GM19193 (cell line): ENCODE measurements around the gene EYA4.

ENCODE experiments used
- POLR2A ChIP-seq: IDR thresholded peaks from 4 replicates; pipeline ENCODE4 v1.6.1; 2011; ENCODE audit not compliant: insufficient read depth, insufficient read length; ENCODE audit errors: extremely low read depth

Gene EYA4, protein sequence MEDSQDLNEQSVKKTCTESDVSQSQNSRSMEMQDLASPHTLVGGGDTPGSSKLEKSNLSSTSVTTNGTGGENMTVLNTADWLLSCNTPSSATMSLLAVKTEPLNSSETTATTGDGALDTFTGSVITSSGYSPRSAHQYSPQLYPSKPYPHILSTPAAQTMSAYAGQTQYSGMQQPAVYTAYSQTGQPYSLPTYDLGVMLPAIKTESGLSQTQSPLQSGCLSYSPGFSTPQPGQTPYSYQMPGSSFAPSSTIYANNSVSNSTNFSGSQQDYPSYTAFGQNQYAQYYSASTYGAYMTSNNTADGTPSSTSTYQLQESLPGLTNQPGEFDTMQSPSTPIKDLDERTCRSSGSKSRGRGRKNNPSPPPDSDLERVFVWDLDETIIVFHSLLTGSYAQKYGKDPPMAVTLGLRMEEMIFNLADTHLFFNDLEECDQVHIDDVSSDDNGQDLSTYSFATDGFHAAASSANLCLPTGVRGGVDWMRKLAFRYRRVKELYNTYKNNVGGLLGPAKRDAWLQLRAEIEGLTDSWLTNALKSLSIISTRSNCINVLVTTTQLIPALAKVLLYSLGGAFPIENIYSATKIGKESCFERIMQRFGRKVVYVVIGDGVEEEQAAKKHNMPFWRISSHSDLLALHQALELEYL

DNA sequence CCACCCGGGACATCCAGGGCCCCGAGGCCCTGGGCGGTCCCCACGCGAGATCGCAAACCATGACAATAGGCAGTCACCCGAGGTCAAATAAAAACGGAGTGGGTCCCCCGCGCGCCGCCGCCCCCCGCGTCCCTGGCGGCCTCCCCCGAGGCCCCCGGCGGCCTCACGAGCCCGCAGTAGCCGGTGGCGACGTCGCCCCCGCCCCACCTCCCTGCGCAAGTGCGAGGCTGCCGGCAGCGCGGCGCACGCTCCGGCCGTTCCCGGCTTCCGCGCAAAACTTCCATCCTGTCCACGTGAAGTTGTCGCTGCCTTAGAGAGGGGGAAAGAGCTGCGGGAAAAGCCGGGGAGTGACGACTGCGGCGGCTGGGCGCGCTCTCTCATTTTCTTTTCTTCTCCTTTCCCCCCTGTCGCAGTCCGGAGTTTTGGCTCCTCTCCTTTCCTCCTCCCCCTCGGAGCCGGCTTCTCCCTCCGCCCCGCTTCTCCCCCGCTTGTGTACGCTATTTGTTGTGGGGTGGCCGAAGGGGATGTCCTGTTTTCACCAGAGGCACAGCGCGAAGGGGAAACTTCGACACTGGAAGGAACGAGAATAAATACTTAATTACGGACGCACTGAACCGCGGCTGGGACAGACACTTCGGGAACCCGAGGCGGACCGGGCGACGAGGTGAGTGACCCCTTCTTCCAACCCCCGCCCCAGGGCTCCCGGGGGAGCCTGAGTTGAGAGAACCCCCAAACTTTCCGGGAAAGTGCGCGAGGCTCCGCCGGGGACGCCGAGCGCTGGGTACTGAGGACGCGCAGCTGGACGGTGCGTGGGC is at the start of gene EYA4:
Gene EYA4 (plus strand): TSS at position 272 of the 815 bp plus-strand sequence. CDS start 33,424 bp downstream, outside the sequence.
- no peak for TF ChIP-seq POLR2A

DNA sequence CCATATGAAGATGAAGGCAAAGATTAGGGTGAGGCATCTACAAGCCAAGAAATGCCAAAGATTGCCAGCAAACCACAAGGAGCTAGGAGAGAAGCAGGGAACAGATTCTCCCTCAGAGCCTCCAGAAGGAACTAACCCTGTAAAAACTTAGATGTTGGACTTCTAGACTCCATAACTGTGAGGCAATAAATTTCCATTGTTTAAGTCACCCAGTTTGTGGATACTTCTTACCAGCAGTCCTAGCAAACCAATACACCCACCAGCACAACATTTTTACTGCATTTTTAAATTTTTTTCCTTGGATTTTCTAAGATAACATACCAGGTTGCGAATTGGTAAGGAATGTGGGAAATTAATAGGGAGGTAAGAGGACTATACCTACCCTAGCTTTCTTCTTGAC is 47.8 kb upstream of the EYA4 start:
- no peak for TF ChIP-seq POLR2A

DNA sequence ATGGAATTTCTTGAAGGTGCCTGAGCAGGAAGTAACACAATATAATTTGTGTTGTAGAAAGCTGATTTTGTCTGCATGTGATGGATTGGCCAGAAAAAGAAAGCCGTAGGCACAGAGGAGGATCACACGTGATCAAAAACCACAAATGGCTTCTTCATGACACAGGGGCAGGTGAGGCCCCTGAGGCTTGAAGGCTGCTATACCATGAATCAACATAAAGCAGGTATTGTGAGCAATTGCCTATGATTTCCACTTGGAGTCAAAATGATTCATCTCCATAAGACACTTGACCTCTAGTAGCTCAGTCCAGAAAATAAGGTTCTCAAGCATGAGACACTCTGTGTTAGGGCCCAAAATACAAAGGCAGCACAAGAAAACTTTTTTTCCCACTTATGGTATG is 42.4 kb upstream of the EYA4 start:
- TF ChIP-seq POLR2A: no peak

DNA sequence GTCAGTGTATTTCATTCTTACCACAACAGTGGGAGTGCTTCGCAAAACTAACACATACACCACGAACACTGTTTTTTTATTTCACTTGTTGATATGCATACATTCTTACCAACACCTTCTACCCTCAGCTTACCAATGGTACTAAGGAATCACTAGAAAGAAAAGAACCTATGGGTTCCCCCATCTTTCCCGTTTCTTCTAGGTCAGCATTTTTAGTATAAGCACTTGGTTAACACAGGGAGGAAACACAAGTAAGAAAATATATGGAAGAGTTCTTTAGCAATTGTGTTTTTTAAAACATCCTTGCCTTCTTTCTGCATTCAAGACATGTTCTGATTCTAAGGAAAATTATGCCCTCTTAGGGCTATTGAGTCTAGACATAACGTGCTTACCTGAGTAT is 39.9 kb upstream of the EYA4 start:
- TF ChIP-seq POLR2A: no peak

DNA sequence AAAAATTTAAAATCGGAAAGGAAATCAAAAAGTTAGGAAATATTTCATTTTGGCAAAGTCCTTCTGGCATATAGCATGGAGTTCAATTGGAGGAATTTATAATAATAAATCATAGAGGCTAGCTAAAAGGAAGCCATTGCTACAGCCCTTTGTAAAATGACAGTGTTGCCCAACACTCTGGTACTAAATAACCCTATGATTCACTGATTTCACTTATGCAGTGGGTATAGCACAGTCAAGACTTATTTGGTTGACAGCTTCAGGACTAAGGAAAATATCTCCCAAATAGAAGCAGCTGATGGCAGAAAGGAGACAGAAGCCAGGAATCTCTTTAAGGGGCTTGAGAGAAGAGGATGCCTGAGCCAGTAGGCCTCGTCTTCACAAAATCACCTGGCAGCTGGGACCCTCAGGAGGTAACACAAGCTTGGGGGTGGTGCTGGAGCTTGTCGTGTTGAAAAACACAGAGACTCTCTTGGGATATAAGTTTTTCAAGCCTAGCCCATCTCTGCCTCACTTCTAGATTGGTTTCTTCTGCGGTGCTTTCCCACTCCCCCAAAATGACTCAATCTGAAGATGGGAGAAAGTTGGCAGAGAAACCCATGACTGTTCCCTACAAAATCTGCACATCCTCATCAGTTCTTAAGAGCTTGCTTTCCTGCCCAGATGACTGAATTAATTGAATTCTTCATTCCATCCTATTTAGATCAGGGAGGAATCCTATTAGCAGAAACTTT is 38.4 kb upstream of the EYA4 start:
- TF ChIP-seq POLR2A: no peak

DNA sequence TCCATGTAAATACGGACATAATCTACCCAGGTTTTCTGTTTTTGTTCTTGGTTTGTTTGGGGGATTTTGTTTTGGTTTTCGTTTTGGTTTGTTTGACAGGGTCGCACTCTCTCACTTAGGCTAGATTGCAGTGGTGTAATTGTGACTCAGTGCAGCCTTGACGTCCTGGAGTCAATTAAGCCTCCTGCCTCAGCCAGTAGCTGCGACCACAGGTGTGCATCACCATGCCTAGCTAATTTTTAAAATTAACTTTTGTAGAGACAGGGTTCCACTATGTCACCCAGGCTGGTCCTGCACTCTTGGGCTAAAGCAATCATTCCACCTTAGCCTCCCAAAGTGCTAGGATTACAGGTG is 37.8 kb upstream of the EYA4 start:
- no peak for TF ChIP-seq POLR2A

DNA sequence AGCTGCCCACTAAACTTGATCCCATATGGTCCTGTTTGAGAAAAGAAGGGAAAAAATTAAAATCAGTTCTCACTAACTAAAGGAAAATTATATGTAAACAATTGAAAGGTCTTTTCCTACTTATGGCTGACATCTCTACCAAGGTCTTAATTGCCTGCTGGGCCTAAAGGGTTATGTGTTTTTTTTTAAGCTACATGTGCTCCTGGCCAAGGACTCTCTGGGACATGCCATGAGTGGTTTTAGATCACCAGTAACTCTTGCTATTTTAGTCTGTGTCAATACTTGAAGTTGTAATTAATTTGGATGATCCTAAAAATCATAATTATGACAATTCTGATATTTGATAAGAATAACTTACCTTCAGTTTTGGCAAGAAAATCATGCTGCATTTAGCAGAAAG is 35.9 kb upstream of the EYA4 start:
- TF ChIP-seq POLR2A: no peak

DNA sequence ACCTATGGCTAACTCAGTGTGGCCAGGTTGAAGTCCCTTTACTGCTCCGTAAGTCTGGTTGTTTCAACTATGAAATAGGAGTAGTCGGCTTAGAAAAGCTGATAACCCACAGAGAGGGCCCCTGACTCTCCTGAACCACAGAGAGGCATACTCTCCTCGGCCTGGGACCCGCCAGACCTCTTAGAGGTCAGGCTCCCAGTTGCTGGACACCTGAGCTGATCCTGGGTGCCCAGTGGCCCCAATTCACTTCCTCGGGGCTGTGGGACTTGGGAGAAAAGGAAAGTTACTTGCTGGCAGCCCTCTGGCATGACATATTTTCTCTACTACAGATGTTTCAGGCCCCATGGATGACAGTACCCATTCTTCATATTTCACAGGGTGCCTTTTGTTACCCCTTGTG is 34.2 kb upstream of the EYA4 start:
- TF ChIP-seq POLR2A: no peak

DNA sequence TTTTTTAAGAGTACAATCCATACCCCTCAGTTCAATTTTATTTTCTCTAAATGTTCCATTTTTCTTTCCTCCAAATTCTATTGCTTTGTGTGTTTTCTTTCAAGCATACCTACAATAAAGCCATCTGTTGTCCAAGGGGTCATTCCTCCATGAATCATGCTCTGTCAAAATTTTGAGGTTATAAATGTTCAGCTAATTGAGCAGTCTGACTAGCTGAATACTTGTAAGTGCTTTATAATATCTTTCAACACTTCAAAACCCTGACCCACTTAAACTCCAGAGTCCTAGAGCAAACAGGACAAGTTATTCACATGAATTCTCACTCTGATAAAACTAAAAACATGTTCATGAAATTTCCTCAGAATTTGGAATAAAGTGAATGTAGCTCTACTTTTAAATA is 33.4 kb upstream of the EYA4 start:
- no peak for TF ChIP-seq POLR2A

DNA sequence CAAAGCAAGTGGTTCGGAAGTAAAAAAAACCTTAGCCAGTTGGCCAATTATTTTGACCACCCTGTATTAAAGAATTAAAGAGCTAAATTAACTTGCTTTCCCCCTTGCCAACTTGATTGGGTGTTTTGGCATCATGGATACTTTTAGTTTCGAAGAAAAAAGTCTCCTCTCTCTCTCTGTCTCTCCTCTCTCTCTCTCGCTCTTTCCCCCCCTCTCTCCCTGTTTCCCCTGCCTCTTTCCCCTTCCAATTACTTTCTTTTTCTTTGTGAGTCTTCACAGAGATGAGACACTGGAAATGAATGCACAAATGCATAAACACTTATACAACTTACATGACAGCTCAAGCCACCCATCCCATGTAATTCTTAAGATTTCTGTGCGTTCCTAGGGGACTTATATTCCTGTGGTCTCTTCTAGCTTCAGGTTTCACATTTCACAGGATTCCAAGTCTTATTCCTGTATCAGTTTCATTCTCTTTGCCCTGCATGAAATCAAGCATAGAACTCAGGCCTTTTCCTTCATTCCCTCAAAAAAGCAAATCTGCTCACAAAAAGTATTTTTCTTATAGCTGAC is 32.9 kb upstream of the EYA4 start:
- TF ChIP-seq POLR2A: no peak

DNA sequence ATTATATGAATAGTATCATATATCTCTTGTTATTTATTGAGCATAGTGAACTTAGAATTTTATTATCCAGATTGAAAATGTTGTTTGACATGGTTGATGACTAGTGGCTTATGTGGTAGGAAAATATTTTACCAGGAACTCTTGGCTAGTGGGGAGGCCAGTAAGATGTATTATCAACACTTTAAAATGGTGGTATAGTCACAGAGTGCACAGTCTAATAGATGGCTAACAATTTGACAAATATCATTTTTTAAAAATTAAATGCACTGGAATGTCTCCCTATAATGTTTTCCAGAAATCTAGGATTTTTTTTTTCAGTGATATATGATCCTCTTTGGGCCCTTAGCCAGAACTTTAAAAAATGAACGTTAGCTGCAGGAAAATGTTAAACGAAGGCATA is 26.9 kb upstream of the EYA4 start:
- TF ChIP-seq POLR2A: no peak

DNA sequence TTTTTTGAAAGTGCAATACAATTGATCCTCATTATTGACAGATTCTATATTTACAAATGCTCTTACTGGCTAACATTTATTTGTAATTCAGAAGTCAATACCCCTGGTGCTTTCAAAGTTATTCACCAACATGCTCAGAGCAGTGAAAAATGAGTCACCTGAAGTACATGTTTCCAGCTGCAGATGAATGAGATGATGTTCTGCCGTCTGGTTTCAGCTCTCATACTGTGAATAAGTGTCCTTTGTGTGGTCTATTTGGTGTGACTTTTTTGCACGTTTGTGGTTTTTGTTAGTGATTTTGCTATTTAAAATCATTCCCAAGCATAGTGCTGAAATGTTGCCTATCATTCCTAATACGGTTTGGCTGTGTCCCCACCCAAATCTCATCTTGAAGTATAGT is 22.3 kb upstream of the EYA4 start:
- TF ChIP-seq POLR2A: no peak

DNA sequence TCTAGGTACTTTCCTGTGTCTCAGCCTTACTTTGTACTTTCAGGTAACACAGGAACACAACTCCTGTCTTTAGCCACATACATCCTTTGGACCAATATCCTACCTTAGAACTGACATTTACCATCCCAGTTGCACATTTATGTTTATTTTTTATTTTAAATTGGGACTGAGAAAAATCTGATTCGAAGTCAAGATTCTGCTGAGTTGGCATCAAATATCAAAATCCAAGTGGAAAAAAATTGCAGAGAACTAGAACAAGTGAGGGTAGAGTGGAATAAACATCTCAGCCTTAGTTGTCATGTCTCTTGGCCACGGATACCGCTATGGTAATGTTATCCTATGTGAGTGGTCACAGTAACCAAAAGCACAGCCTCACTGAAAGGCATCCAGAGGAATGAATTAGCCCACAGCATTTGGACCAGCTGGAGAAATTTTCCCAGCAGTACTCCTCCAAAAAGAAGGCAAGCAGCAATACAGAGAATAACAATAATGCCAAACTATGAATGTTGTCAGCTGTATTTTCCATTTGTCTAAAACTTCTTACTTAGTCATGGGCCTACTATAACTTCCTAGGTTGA is 17.6 kb upstream of the EYA4 start:
- TF ChIP-seq POLR2A: no peak

DNA sequence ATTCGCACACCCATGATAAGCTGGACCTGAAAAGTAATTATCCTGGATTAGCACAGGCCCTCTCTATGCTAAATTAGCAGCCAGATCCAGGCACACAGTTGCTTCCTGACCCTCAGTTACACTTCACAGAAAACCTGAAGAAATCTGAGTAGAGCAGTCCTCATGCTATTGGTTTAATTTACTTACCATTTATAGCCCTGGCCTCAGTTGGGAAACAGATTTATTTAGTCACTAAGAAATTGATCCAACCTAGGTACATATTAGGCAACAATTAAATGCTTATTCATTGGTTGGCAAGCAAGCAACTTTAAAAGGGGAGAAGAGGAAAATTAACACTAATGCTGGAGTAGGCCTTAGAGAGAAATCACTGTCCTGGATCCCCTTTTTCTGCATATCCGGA is 15.6 kb upstream of the EYA4 start:
- no peak for TF ChIP-seq POLR2A
